Bone marrow (tissue), 2 donors: ENCODE results near the gene FASN.

Source experiments
- DNase-seq, 2 donors: peaks; one replicate each; lab custom pipeline; 2025; lab: John Stamatoyannopoulos, UW

FASN gene

GRCh38 chr17:82055965-82056728, 41.9 kb downstream of the FASN start:
- no peak for DNase-seq

- DNase-seq, result no peak
These were observed 42.7 kb downstream of the FASN start for GRCh38 chr17:82055023-82055964.

GRCh38 chr17:82054351-82055022, 43.5 kb downstream of the FASN start:
- DNase-seq, result no peak

- no peak for DNase-seq
These were observed 44.3 kb downstream of the FASN start for GRCh38 chr17:82053556-82054263.

GRCh38 chr17:82053130-82053529, 44.9 kb downstream of the FASN start:
- DNase-seq, result no peak

- no peak for DNase-seq
These were observed 45.4 kb downstream of the FASN start for GRCh38 chr17:82052638-82053059.

GRCh38 chr17:82051776-82052637, 46.0 kb downstream of the FASN start, which contains the start of the genes GPS1 and RFNG:
TSS of gene GPS1 (plus strand) at chr17:82051898. CDS start at chr17:82051932, 34 bp downstream.
TSS of gene RFNG (minus strand) at chr17:82051811. CDS start at chr17:82051766, 45 bp downstream.
- peak; percentile 24 to 37 for DNase-seq

GRCh38 chr17:82050761-82051641, 47.0 kb downstream of the FASN start:
- DNase-seq, result no peak

- DNase-seq, result no peak
These were observed 47.8 kb downstream of the FASN start for GRCh38 chr17:82050152-82050760.

GRCh38 chr17:82049521-82049971, 48.5 kb downstream of the FASN start:
- DNase-seq, result no peak

- DNase-seq, result no peak
These were observed 48.9 kb downstream of the FASN start for GRCh38 chr17:82049106-82049505.

- DNase-seq, result no peak
These were observed 49.5 kb downstream of the FASN start for GRCh38 chr17:82048571-82048971.

- no peak for DNase-seq
These were observed 50.0 kb downstream of the FASN start for GRCh38 chr17:82047914-82048570.

- DNase-seq, result no peak
These were observed 50.7 kb downstream of the FASN start for GRCh38 chr17:82047379-82047778.

GRCh38 chr17:82046903-82047302, 51.1 kb downstream of the FASN start:
- no peak for DNase-seq

GRCh38 chr17:82045936-82046484, 52.0 kb downstream of the FASN start:
- DNase-seq, result no peak

GRCh38 chr17:82043507-82043906, 54.5 kb downstream of the FASN start:
- DNase-seq, result no peak

GRCh38 chr17:82042649-82043048, 55.4 kb downstream of the FASN start:
- no peak for DNase-seq
